SIG-M5 (cell line): ENCODE measurements around the gene ATP6V1G2.
"Not testable (repeated sequence)": the region's sequence is repeated elsewhere in the genome, so short reads cannot be mapped to it uniquely, and the experiment has no call there.

ENCODE experiments used
- DNase-seq: peaks from one replicate; lab custom pipeline; 2025; lab: John Stamatoyannopoulos, UW

Gene ATP6V1G2

DNA sequence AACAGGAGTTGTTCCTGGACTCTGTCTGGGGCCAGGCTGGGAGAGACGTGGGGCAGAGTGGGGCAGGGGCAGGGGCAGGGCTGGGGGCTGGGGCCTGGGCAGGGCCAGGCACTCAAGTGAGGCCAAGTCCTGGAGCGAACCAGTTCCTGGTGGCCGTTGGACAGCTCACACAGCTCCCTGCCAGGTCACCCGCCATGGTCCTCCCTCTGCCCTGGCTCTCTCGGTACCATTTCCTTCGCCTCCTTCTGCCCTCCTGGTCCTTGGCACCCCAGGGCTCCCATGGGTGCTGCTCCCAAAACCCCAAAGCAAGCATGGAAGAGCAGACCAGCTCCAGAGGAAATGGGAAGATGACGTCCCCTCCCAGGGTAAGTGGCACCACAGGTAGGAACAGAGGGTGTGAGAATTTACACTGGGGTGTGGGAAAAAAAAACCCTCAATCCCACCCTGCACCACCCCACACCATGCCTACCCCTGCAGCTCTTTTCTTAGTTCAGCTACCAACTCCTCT is 17.5 kb downstream of the ATP6V1G2 start, which contains the start of gene MCCD1:
Gene MCCD1, plus strand, starts transcription at position 142 of the 508 bp plus-strand sequence. Its CDS starts 53 bp downstream, at position 195.
- DNase-seq: no peak

DNA sequence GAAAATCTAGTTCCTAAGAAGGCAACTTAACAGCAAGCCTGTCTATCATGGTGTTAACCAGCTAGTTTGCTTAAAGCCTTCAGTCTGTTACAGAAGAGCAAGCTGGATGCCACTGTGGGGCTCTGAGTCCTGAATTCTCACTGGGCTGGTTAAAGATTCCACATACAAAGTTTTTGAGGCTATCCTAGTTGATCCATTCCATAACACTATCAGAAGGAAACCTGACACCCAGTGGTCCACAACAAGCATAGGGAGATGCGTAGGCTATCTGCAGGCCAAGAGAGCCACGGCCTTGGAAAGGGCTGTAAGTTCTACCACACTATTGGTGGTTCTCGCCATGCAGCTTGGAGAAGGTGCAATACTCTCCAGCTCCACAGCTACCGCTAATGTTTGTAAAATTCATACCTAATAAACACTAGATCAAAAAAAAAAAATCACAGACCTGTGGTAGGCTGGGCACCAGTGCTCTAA is 18.1 kb downstream of the ATP6V1G2 start:
- no peak for DNase-seq

DNA sequence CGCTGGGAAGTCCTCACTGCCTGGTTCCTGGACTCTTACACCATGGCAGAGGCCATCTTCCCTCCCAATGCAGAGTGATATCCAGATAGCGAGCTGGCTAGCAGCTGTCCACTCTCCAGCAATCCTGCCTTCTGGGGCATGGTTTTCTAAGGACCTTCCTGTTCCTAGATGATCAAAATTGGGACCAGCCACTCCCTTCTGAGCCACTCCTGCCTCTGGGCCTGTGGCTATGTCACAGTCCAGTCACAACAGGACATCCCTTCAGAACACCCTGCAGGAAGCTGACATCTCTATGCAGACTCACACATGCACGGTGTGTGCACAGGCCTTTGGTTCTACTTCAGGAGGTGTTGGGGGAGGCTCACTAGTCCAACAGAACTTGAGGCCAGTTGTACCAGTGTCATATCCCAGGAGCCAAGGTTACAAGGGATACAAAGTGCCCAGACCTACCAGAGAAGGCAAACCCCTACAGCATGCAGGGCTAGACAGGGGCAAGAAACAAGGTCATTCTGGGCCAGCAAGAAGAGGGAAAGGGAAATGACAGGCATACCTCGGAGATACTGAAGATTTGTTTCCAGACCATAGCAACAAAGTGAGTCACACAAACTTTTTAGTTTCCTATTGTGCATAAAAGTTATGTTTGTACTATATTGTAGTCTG is 20.3 kb downstream of the ATP6V1G2 start:
- DNase-seq: no peak

DNA sequence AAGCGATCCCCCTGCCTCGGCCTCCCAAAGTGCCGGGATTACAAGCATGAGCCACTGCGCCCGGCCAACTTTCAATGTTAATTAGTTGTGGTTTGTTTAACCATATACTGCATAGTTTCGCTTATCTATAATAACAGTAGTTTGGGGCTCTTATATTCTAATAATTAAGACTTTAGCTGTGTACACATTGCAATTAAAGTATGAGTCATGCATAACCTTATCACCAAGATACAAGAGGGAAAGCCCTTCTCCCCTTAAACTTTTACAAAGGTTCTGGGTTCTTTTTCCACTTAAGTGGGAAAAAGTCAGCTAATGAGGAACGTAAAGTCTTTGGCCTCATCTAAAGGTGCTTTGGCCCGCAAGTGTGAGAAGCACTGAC is 20.9 kb downstream of the ATP6V1G2 start:
- DNase-seq: no peak

DNA sequence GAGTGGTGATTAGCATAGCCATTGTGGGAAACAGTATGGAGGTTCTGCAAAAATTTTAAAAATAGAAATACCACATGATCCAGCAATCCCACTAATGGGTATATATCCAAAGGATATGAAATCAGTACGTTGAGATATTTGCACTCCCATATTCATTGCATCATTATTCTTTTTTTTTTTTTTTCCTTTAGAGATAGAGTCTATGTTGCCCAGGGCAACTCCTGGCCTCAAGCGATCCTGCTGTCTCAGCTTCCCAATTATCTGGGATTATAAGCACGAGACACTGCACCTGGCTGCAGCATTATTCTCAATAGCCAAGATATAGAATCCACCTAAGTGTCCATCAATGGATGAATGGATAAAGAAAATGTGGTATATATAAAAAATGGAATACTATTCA is 24.6 kb downstream of the ATP6V1G2 start:
- DNase-seq: no peak

DNA sequence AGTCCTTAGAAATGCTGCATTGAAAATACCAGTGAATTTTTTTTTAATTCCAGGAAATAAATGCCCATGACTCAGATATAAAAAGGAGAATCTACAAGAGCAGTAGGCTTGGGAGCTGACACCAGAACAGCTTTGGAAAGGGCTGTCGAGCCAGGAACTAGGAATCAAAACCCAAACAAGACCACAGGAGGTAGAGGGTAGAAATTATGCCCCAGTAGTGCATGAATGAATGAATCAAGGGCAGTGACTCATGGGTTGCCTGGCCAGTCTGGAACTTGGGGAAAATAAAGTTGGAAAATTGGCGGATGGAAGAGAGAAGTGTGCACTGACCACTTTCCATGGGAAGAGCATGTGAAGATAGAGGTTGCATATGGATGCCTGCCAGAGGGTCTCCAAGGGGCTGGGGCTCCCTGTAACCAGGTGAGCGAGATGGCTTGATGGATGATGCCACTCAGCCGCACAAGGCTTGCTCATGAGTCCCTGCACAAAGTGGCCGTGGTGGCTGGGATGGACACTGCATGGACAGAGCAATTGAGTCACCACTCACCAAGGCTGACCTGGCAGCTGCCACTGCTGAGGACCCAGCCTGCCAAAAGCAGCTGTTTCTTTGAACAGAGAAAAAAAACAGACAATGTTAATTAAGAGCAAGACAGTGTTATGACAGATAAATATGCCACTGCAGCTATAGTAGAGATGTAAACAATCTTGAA is 32.8 kb downstream of the ATP6V1G2 start:
- no peak for DNase-seq

DNA sequence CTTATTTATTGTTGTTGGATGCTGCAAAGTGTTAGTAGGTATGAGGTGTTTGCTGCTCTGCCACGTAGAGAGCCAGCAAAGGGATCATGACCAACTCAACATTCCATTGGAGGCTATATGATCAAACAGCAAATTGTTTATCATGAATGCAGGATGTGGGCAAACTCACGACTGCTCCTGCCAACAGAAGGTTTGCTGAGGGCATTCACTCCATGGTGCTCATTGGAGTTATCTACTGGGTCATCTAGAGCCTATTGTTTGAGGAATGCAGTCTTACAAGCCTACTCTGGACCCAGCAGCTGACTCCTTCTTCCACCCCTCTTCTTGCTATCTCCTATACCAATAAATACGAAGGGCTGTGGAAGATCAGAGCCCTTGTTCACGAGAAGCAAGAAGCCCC is 36.4 kb downstream of the ATP6V1G2 start:
- no peak for DNase-seq

DNA sequence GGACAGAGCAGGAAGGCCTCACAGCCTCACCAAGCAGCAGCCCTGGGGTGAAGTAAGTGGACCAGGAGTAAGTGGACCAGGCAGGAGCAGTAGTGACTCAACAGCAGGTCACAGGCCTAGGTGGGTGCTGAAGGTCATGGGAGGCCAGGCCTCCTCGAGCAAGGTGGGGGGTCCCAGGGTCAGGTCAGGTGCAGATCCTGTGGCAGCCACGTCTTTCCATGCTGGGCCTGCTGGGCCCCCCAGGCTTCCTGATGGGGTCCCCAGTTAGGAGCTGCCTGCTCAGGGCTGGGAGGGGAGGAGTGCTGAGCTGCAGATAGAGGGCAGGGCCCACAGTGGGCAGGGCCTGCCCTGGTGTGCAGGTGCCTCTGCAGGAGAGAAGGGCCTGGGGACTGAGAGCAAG is 37.4 kb downstream of the ATP6V1G2 start:
- not testable (repeated sequence) for DNase-seq

DNA sequence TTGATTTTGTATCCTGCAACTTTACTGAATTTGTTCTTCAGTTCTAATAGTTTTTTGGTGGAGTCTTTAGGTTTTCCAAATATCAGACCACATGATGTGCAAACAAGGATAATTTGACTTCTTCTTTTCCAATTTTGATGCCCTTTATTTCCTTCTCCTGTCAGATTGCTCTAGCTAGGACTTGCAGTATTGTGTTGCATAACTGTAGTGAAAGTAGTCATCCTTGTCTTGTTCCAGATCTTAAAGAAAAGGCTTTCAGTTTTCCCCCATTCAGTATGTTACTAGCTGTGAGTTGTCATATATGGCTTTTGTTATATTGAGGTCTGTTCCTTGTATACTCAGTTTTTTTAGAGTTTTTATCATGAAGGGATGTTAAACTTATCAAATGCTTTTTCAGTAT is 43.8 kb downstream of the ATP6V1G2 start:
- no peak for DNase-seq

DNA sequence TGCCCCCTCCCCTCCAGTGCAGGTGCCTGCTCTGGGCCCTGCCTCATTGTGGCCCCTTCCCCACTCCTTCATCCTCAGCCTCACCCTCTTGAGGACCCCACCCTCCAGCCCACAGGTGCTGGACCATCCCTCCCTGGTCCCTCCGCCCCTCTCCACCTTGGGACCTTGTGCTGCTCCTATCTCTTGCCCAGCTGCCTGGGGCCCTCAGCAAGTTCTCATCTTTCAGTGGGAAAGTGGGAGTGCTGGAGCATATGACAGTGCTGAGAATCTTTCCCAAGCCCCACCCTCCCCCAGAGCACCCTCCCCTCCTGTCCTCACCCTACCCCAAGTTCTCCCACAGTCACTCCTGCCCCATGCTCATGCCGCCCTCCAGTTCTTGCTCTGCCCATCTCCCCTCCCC is 46.8 kb downstream of the ATP6V1G2 start:
- DNase-seq: not testable (repeated sequence)

DNA sequence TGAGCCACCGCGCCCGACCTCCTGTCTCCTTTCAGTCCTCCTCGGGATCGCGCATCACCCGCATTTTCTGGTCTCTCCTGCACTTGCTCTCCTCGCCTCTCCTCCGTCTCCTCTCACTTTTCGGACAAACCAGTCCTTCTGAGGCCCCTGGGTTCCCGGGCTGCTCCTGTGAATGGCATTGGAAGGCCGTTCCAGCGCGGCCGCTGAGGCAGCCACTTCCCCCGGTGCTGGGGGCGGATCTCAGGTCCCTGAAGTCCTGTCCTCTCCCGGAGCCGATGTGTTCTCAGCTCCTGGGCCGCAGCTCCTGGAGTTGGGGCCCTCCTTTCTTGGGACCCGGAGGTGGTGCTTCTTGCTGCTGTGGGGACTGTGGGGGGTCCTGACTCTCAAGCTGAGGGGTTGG is 47.7 kb downstream of the ATP6V1G2 start:
- no peak for DNase-seq

DNA sequence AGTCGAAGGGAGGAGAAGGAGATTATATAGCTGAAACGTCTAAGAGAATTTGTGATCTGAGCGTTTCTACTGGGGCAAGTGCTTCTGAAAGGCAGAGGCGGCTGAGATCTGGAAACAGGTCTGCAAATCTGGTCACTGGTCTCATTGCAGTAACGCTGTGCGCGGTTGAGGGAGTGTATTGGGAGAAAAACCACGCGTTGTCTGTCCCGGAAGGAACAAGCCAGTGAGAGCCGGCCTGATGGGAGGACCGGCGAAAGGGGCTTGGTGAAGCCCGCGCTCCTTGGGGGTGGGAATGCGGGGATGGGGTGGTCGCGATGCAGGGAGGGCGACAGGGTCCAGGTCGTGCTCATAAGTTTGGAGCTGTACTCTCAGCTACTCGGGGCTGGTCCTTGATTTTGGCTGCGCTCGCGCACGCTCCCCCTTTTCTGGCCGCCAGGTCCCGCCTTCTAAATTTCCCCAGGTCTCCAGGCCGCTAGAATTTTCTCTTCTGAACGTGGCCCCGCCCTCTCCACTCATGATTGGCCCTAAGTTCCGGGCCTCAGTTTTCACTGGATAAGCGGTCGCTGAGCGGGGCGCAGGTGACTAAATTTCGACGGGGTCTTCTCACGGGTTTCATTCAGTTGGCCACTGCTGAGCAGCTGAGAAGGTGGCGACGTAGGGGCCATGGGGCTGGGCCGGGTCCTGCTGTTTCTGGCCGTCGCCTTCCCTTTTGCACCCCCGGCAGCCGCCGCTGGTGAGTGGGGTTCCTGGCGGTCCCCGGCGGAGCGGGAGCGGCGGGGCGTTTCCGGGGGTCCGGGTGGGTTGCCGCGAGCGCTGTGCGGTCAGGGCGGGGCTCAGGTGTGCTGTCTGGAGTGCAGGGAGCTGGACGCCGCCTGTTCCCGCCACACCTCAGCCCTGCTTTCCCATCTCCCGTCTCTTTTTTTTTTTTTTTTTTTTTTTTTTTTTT is 48.6 kb downstream of the ATP6V1G2 start, which contains the start of gene MICB:
Gene MICB, plus strand, starts transcription at position 615 of the 946 bp plus-strand sequence. Its CDS starts 49 bp downstream, at position 664.
- DNase-seq: no peak

DNA sequence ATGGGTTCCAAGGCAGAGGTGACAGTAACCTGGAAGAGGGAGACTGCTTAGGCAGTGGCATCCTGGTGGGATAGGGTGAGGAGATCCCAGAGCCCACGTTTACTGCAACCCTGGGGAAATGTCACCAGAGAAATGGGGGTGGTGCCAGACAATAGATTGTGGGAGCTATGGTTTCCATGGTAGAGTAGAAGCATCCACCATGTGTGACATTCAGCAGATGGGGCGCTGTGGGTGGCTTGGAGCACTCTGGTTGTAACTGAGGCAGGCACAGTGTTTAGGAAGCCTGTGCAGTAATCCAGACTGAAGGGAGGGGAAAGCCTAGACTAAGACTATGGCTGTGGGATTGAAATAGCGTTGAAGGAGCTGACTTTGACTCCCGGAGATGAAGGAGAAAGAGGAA is 49.6 kb downstream of the ATP6V1G2 start:
- DNase-seq: not testable (repeated sequence)

DNA sequence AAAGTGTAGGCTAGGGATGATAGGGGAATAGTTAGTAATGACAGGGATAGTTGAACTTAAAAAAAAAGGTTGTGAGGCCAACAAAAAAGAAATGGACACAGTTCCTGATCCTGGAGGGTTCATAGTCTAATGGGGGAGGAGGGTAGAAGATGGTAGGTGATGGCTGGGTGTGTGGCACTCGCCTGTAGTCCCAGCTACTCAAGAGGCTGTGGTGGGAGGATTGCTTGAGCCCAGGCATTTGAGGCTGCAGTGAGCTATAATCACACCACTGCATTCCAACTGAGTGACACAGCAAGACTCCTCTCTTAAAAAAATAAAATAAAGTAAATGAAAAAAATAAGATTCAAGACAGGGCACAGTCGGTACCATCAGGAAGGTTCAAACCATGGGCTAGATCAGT is 50.8 kb downstream of the ATP6V1G2 start:
- DNase-seq: no peak
